HCT116 (cell line): Measurements from ENCODE around the gene SCYGR1.

Source experiments
- EZH2 ChIP-seq: fragments of 200-600 bp; sonication (generic); IDR thresholded peaks from 2 replicates; pipeline ENCODE4 v1.6.1; 2017; ENCODE audit warnings: antibody characterized with exemption, mixed run types
- EZH2phosphoT487 ChIP-seq: fragments of 200-600 bp; IDR thresholded peaks from 2 replicates; pipeline ENCODE4 v1.6.1; 2018; ENCODE audit warnings: antibody characterized with exemption, borderline replicate concordance
- POLR2A ChIP-seq: IDR thresholded peaks from 2 replicates; pipeline ENCODE4 v1.7.0; 2011; ENCODE audit warnings: borderline replicate concordance; ENCODE audit not compliant: insufficient read depth, insufficient read length; ENCODE audit errors: extremely low read depth
- POLR2AphosphoS5 ChIP-seq: IDR thresholded peaks from 2 replicates; pipeline ENCODE4 v1.6.1; 2011; ENCODE audit warnings: mild to moderate bottlenecking, low read depth, low read length, moderate library complexity
- RAD21 ChIP-seq: IDR thresholded peaks from 2 replicates; pipeline ENCODE4 v1.6.1; 2012; ENCODE audit warnings: low read depth, mild to moderate bottlenecking
- SIN3A ChIP-seq: IDR thresholded peaks from 2 replicates; pipeline ENCODE4 v1.6.1; 2012; ENCODE audit warnings: low read depth
- TF ChIP-seq, protein P1 (sequence below), 3 experiments: fragments of 200-600 bp in 1 of 3; sonication (generic) in 1 of 3; IDR thresholded peaks in 2 of 3; conservative IDR thresholded peaks in 1 of 3; 2 replicates each; pipeline ENCODE4 v1.5.1; 2012 to 2017; ENCODE audit warnings: low read depth in 2 of 3, low read length in 2 of 3, antibody characterized with exemption in 1 of 3, borderline replicate concordance in 1 of 3, control low read depth in 1 of 3, mild to moderate bottlenecking in 1 of 3, mixed read lengths in 1 of 3, mixed run types in 1 of 3, moderate library complexity in 1 of 3; ENCODE audit not compliant: insufficient read depth in 1 of 3
- TF ChIP-seq, protein P2 (sequence below): IDR thresholded peaks from 2 replicates; pipeline ENCODE4 v1.6.1; 2012

DNA sequence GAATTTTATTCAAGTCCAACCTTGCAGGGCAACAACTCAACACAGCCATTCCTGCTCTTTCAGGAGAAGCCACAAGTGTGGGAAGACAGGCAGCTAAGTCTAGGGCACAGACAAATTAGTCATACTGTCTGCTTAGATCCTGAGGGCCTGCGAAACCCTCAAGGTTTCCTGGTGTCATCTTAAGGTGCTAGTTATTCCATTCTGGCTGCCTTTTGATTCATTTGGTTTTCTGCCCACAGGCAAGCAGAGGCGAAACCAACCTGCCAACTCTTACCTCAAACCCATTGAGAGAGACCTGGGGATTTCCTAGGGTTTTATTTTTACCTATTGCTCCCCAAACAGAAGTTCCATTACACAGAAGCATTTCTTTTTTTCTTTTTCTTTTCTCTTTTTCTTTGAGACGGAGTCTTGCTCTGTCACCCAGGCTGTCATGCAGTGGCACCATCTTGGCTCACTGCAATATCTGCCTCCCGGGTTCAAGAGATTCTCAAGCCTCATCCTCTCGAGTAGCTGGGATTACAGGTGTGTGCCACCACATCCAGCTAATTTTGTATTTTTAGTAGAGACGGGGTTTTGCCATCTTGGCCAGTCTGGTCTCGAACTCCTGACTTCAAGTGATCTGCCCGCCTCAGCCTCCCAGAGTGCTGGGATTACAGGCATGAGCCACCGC is 23.7 kb upstream of the SCYGR1 start:
- TF ChIP-seq, protein P1, sequence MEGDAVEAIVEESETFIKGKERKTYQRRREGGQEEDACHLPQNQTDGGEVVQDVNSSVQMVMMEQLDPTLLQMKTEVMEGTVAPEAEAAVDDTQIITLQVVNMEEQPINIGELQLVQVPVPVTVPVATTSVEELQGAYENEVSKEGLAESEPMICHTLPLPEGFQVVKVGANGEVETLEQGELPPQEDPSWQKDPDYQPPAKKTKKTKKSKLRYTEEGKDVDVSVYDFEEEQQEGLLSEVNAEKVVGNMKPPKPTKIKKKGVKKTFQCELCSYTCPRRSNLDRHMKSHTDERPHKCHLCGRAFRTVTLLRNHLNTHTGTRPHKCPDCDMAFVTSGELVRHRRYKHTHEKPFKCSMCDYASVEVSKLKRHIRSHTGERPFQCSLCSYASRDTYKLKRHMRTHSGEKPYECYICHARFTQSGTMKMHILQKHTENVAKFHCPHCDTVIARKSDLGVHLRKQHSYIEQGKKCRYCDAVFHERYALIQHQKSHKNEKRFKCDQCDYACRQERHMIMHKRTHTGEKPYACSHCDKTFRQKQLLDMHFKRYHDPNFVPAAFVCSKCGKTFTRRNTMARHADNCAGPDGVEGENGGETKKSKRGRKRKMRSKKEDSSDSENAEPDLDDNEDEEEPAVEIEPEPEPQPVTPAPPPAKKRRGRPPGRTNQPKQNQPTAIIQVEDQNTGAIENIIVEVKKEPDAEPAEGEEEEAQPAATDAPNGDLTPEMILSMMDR (IDR thresholded peaks at IDR 0.05 in 2 of 3, conservative IDR thresholded peaks at IDR 0.05 in 1 of 3; ENCODE audit: borderline replicate concordance in 1 of 3, insufficient read depth in 1 of 3, low read depth in 2 of 3, low read length in 2 of 3): no peak
- TF ChIP-seq RAD21 (no peak), POLR2A (no peak), EZH2 (no peak), SIN3A (no peak), POLR2AphosphoS5 (no peak), EZH2phosphoT487 (no peak)
- TF ChIP-seq, protein P2, sequence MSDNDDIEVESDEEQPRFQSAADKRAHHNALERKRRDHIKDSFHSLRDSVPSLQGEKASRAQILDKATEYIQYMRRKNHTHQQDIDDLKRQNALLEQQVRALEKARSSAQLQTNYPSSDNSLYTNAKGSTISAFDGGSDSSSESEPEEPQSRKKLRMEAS: no peak
